H1 (cell line): Measurements from ENCODE around the gene ACKR3. TPM values are rescaled to one million over a fixed set of nuclear protein-coding genes. Genes with fewer than 3 reads are reported as not detected.

Source experiments
- EGR1 ChIP-seq: IDR thresholded peaks from 2 replicates; pipeline ENCODE4 v1.6.1; 2011; ENCODE audit warnings: low read depth, low read length, borderline replicate concordance
- JUND ChIP-seq: IDR thresholded peaks from 2 replicates; pipeline ENCODE4 v1.6.1; 2011; ENCODE audit warnings: mild to moderate bottlenecking, improper control_type of control experiment, low read length
- KDM5A ChIP-seq: fragments of 200-600 bp; IDR thresholded peaks from 2 replicates; pipeline ENCODE4 v1.7.1; 2012; ENCODE audit warnings: mild to moderate bottlenecking, low read length, inconsistent platforms, mixed read lengths
- RBBP5 ChIP-seq: IDR thresholded peaks from 2 replicates; pipeline ENCODE4 v1.7.1; 2012; ENCODE audit warnings: low read depth, mild to moderate bottlenecking, inconsistent platforms, low read length, moderate library complexity, borderline replicate concordance
- SIX5 ChIP-seq: IDR thresholded peaks from 2 replicates; pipeline ENCODE4 v1.6.1; 2011; ENCODE audit warnings: mild to moderate bottlenecking, low read depth, low read length
- polyA plus RNA-seq, 7 experiments: library from polyadenylated mRNA; depleted of rRNA in 3 of 7; stranded (reverse) in 5 of 7; unstranded in 2 of 7; fragments of >200 nt in 5 of 7; fragments of 200-250 nt in 2 of 7; gene quantifications; 1 replicate in 5 of 7; 2 replicates in 1 of 7; 4 replicates in 1 of 7; pipeline versions ENCODE4 v1.2.1 to v1.2.3, GENCODE V29; 2011 to 2013; ENCODE audit warnings: missing spikeins in 2 of 7, mixed read lengths in 2 of 7
- total RNA-seq: library from RNA; stranded (reverse); fragmentation: NEBNext Ultra II Directional; extraction: Animal tissue kit (Norgen Biotek cat#: 25700); gene quantifications from 2 replicates; pipeline ENCODE4 v1.2.1, GENCODE V29; 2021
- TF ChIP-seq, protein P1 (sequence below): IDR thresholded peaks from 2 replicates; pipeline ENCODE4 v1.6.1; 2012; ENCODE audit warnings: low read length, inconsistent platforms

Gene ACKR3
- total and polyA plus RNA-seq, 2 of the 8 experiments (the other 6 are each of a cell fraction or from before 2014, with no cell fraction given) = 1.4 to 24.4 TPM

DNA sequence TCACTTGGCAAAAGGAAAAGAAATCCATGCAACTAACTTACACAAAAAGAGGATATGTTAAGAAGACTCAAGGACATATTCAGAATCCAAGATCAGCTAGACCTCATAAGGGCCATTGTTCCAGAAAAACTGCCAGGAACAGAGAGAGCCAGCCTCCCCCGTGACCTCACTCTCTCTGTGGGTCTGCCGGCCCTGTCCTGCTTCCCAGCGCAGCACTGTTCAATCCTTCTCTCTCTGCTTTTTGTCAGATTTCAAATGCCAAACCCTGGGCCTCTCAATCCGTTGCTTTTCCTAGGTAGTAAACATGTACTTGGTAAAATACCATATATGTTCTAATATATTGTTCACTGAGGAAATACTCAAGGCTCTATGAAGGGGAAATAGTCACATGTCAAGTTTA, 40.0 kb upstream of the ACKR3 start (continued):
- TF ChIP-seq, protein P1, sequence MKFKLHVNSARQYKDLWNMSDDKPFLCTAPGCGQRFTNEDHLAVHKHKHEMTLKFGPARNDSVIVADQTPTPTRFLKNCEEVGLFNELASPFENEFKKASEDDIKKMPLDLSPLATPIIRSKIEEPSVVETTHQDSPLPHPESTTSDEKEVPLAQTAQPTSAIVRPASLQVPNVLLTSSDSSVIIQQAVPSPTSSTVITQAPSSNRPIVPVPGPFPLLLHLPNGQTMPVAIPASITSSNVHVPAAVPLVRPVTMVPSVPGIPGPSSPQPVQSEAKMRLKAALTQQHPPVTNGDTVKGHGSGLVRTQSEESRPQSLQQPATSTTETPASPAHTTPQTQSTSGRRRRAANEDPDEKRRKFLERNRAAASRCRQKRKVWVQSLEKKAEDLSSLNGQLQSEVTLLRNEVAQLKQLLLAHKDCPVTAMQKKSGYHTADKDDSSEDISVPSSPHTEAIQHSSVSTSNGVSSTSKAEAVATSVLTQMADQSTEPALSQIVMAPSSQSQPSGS = no peak
- no peak for TF ChIP-seq KDM5A
- no peak for TF ChIP-seq SIX5
- TF ChIP-seq RBBP5 = no peak
- TF ChIP-seq EGR1 = no peak
- no peak for TF ChIP-seq JUND
